Activated B cell treated with CpG ODN at 0.5 μM for 24 hours (primary cell): ENCODE results near the gene WDFY4. TPM values are rescaled to one million over a fixed set of nuclear protein-coding genes. Genes with fewer than 3 reads are reported as not detected.

ENCODE experiments used
- ATAC-seq: fragments of 200-7000 bp; cut with Tn5 transposase; one replicate; pipeline ENCODE4 v1.10.0; 2021; ENCODE audit warnings: low read depth, mild to moderate bottlenecking, moderate library complexity
- CTCF ChIA-PET: fragments of 350-600 bp; sonication (Branson Sonifier 250); formaldehyde crosslinking; loops from one replicate; lab custom pipeline; 2021; ENCODE audit warnings: antibody characterized with exemption; lab: Charles Lee
- POLR2A ChIA-PET: fragments of 350-600 bp; sonication (Branson Sonifier 250); formaldehyde crosslinking; loops from one replicate; lab custom pipeline; 2021; ENCODE audit warnings: antibody characterized with exemption; lab: Charles Lee
- DNase-seq: peaks from one replicate; pipeline ENCODE4 v3.0.0; 2022
- H3K27ac Mint-ChIP-seq: one replicate; pipeline ENCODE4 v1.8.0; 2020; ENCODE audit warnings: mixed read lengths
- H3K27me3 Mint-ChIP-seq: one replicate; pipeline ENCODE4 v1.8.0; 2021; ENCODE audit warnings: mixed read lengths
- H3K36me3 Mint-ChIP-seq: one replicate; pipeline ENCODE4 v1.8.0; 2021; ENCODE audit warnings: low read depth, mixed read lengths
- H3K4me1 Mint-ChIP-seq: one replicate; pipeline ENCODE4 v1.8.0; 2021; ENCODE audit warnings: mixed read lengths
- H3K4me3 Mint-ChIP-seq: one replicate; pipeline ENCODE4 v1.8.0; 2020; ENCODE audit warnings: mild to moderate bottlenecking, mixed read lengths
- H3K9me3 Mint-ChIP-seq: one replicate; pipeline ENCODE4 v1.8.0; 2020; ENCODE audit warnings: mixed read lengths
- CTCF ChIP-seq: fragments of 200-600 bp; IDR thresholded peaks from one replicate; pipeline ENCODE4 v1.8.0; 2022; ENCODE audit warnings: antibody characterized with exemption, mild to moderate bottlenecking
- intact Hi-C: fragments of 100-400 bp; cut with micrococcal nuclease; formaldehyde crosslinking; loops from one replicate; pipeline ENCODE4 v1.15.1; 2024
- total RNA-seq: library from RNA; stranded (reverse); gene quantifications from 2 replicates; pipeline ENCODE4 v1.2.3, GENCODE V29; 2022

The WDFY4 gene
- total RNA-seq, 1 donor from 2014 or later, result 488 TPM

- ChIA-PET CTCF (interaction anchor here (10.3 kb wide), 1 partner anchor 49 kb away, joined by 228 read pairs; no protein-coding TSS in a partner anchor), POLR2A (interaction anchor here (3.0 kb wide), 1 partner anchor 35 kb away, joined by 20 read pairs; no protein-coding TSS in a partner anchor)
- Mint-ChIP-seq H3K4me3 (no peak overlapping the region), H3K4me1 (peaks cover 84% of the 10 kb centered on the region), H3K36me3 (peaks cover 72% of the 10 kb centered on the region), H3K27ac (peak overlapping the region; percentile 1), H3K27me3 (no peaks in the 10 kb centered on the region), H3K9me3 (no peaks in the 10 kb centered on the region)
- TF ChIP-seq CTCF, result no peak
- intact Hi-C loops, result loop anchor here (5.0 kb wide), 1 partner anchor 35 kb away; no protein-coding TSS in a partner anchor
- DNase-seq (no peak), ATAC-seq (no peak)
These were observed 22.8 kb downstream of the WDFY4 start for GRCh38 chr10:48707472-48707871.

- intact Hi-C loops, result loop anchor here (5.0 kb wide), 1 partner anchor 34 kb away; no protein-coding TSS in a partner anchor
- POLR2A ChIA-PET, result no interaction called here
- TF ChIP-seq CTCF, result no peak
- ATAC-seq (no peak), DNase-seq (no peak)
- H3K27ac Mint-ChIP-seq, result peak overlapping the region; percentile 30
- CTCF ChIA-PET, result interaction anchor here (10.3 kb wide), 1 partner anchor 49 kb away, joined by 228 read pairs; no protein-coding TSS in a partner anchor
- no peaks in the 10 kb centered on the region for H3K9me3 Mint-ChIP-seq
- no peak overlapping the region for H3K4me3 Mint-ChIP-seq
- peaks cover 82% of the 10 kb centered on the region for H3K4me1 Mint-ChIP-seq
- H3K27me3 Mint-ChIP-seq, result no peaks in the 10 kb centered on the region
- H3K36me3 Mint-ChIP-seq, result peaks cover 72% of the 10 kb centered on the region
These were observed 23.5 kb downstream of the WDFY4 start for GRCh38 chr10:48708144-48708543.

DNA sequence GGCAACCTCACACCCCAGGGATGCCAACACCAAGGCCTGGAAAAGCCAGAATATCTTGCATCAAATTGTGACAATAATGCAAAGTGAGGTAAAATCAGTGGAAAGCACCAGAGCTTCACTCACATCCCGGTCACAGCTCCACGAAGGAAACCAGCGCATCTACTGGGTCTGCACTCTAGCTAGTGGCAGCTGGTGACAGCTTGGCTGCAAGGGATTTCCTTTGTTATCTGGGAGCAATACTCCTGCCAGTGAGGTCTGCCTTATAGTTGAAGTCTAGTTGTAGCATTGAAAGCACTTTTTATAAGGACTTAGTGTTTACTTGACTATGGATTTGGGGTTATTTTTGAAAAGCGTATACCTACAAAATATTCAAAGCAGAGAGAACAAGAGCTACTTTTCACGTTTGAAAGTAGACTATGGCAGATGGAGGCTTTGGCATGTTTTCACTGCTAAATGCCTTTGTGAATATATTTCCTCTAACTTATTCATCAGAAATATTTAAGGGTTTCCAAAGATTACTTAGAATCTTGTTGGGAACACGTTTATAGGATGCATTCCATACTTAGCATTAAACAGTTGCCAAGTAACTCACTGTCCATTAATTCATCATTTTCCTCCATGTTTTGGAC, 26.1 kb downstream of the WDFY4 start:
- CTCF ChIA-PET, result interaction anchor here (1.2 to 2.4 kb wide), 4 partner anchors 9 to 103 kb away, joined by 3 to 24 read pairs (median 4); no protein-coding TSS in a partner anchor
- Mint-ChIP-seq H3K4me3 (no peak overlapping the region), H3K9me3 (peaks cover 4% of the 10 kb centered on the region), H3K27ac (no peak overlapping the region), H3K27me3 (no peaks in the 10 kb centered on the region), H3K36me3 (peaks cover 79% of the 10 kb centered on the region), H3K4me1 (peaks cover 76% of the 10 kb centered on the region)
- TF ChIP-seq CTCF, result no peak
- ATAC-seq (no peak), DNase-seq (no peak)
- POLR2A ChIA-PET, result interaction anchor here (0.6 to 2.0 kb wide), 5 partner anchors 9 to 337 kb away, joined by 3 to 9 read pairs (median 3); partner anchors contain the start of gene WDFY4
- intact Hi-C loops, result no loop called here

DNA sequence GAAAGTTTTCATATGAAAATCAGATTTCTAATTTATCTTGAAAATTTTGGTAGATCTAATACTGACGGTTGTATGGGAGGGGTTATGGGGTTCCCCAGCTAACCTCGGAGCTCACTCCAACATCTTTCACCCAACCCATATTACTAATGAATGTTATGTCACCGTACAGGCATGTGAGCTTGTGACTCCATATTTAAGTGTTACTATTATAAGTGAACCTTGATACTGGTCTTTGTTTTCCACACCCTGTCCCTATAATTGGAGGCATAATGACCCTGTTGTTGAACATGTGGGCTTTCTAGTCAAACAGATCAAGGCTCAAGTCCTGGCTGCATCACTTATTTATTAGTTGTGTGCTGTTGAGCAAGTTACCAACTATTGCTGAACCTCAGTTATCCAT, 27.2 kb downstream of the WDFY4 start:
- no peak for TF ChIP-seq CTCF
- POLR2A ChIA-PET, result interaction anchor here (1.2 to 2.0 kb wide), 3 partner anchors 10 to 40 kb away, joined by 3 to 9 read pairs (median 5); partner anchors contain the start of gene WDFY4
- no peak overlapping the region for H3K4me3 Mint-ChIP-seq
- intact Hi-C loops, result no loop called here
- CTCF ChIA-PET, result interaction anchor here (0.6 to 2.4 kb wide), 3 partner anchors 10 to 97 kb away, joined by 3 to 24 read pairs (median 3); no protein-coding TSS in a partner anchor
- no peaks in the 10 kb centered on the region for H3K27me3 Mint-ChIP-seq
- ATAC-seq (peak; percentile 25), DNase-seq (no peak)
- H3K36me3 Mint-ChIP-seq, result peaks cover 80% of the 10 kb centered on the region
- H3K4me1 Mint-ChIP-seq, result peaks cover 77% of the 10 kb centered on the region
- H3K9me3 Mint-ChIP-seq, result peaks cover 4% of the 10 kb centered on the region
- peak overlapping the region; percentile 24 for H3K27ac Mint-ChIP-seq

GRCh38 chr10:48714088-48714487, 29.4 kb downstream of the WDFY4 start:
- ATAC-seq, result no peak
- intact Hi-C loops, result loop anchor here (2.0 kb wide), 1 partner anchor 13 kb away; no protein-coding TSS in a partner anchor
- TF ChIP-seq CTCF, result no peak
- Mint-ChIP-seq H3K4me3 (no peak overlapping the region), H3K27me3 (no peaks in the 10 kb centered on the region), H3K9me3 (peaks cover 4% of the 10 kb centered on the region), H3K27ac (no peak overlapping the region), H3K36me3 (peaks cover 88% of the 10 kb centered on the region), H3K4me1 (peaks cover 66% of the 10 kb centered on the region)
- ChIA-PET POLR2A (no interaction called here), CTCF (interaction anchor here (1.0 kb wide), 1 partner anchor 56 kb away, joined by 4 read pairs; no protein-coding TSS in a partner anchor)
- no peak for DNase-seq
